HepG2 (cell line): ENCODE data around the gene GSKIP. TPM values are rescaled to one million over a fixed set of nuclear protein-coding genes. Genes with fewer than 3 reads are reported as not detected.

Source experiments
- ATAC-seq: fragments of 200-7000 bp; cut with Tn5 transposase; 3 replicates; pipeline ENCODE4 v1.9.1; 2020; ENCODE audit warnings: mild to moderate bottlenecking, moderate library complexity
- BruUV-seq: library from RNA; stranded (reverse); fragments of 400-500 nt; replicated peaks from 2 replicates; lab custom pipeline; 2021; lab: Mats Ljungman, UMichigan
- CTCF ChIA-PET: fragments of 300-600 bp; formaldehyde crosslinking; extraction: SDS; loops from one replicate; lab custom pipeline; 2021; ENCODE audit warnings: low total read pairs, inconsistent platforms, low intra/inter-chr PET ratio; lab: Yijun Ruan, JAX
- POLR2A ChIA-PET: fragments of 350-600 bp; sonication (Branson Sonifier 250); formaldehyde crosslinking; loops from one replicate; lab custom pipeline; 2020; ENCODE audit warnings: antibody characterized with exemption, inconsistent platforms; lab: Yijun Ruan, JAX
- DNase-seq: peaks from one replicate; pipeline ENCODE4 v3.0.0-alpha.2; 2015; ENCODE audit warnings: low spot score
- FAIRE-seq: peaks from 3 replicates; lab custom pipeline; 2011; peaks lifted over from hg19 to GRCh38; lab: Jason Lieb, UNC
- H2AFZ ChIP-seq: one replicate; pipeline ENCODE4 v1.6.1; 2011; ENCODE audit warnings: low read length, inconsistent platforms
- H3K27ac ChIP-seq: fragments of 300-600 bp; 3 replicates; pipeline ENCODE4 v1.8.0; 2011; ENCODE audit warnings: mixed run types, mild to moderate bottlenecking, mixed read lengths, low read length, inconsistent platforms; ENCODE audit not compliant: insufficient read depth; ENCODE audit errors: extremely low read length
- H3K27me3 ChIP-seq, 2 experiments: fragments of 200-600 bp in 1 of 2; 2 replicates in 1 of 2; 3 replicates in 1 of 2; pipeline versions ENCODE4 v1.6.0 to v1.8.0; 2011; ENCODE audit warnings: low read length in 2 of 2, mild to moderate bottlenecking in 2 of 2, moderate library complexity in 2 of 2, inconsistent platforms in 1 of 2; ENCODE audit not compliant: insufficient read depth in 2 of 2, control insufficient read depth in 1 of 2
- H3K36me3 ChIP-seq, 2 experiments: fragments of 200-600 bp in 1 of 2; replicated peaks in 1 of 2; 2 replicates in 1 of 2; 3 replicates in 1 of 2; pipeline versions ENCODE4 v1.5.1 to v1.8.0; 2011; ENCODE audit warnings: low read length in 2 of 2, inconsistent platforms in 1 of 2; ENCODE audit not compliant: insufficient read depth in 2 of 2, control insufficient read depth in 1 of 2
- H3K4me1 ChIP-seq: 2 replicates; pipeline ENCODE4 v1.5.1; 2012; ENCODE audit warnings: low read length, inconsistent platforms; ENCODE audit not compliant: insufficient read depth
- H3K4me2 ChIP-seq: 2 replicates; pipeline ENCODE4 v1.6.0; 2011; ENCODE audit warnings: low read depth, low read length, inconsistent platforms
- H3K4me3 ChIP-seq, 3 experiments: fragments of 200-600 bp in 1 of 3; sonication (generic), shearing (Covaris generic) in 1 of 3; replicated peaks in 1 of 3; 2 replicates each; pipeline ENCODE4 v1.5.1; 2011 to 2016; ENCODE audit warnings: low read length in 3 of 3, inconsistent platforms in 2 of 3, low read depth in 2 of 3, mild to moderate bottlenecking in 2 of 3, control low read depth in 1 of 3, mixed read lengths in 1 of 3; ENCODE audit not compliant: insufficient read depth in 1 of 3
- H3K79me2 ChIP-seq: one replicate; pipeline ENCODE4 v1.6.1; 2011; ENCODE audit warnings: low read length, inconsistent platforms; ENCODE audit not compliant: insufficient read depth
- H3K9ac ChIP-seq: 2 replicates; pipeline ENCODE4 v1.6.0; 2011; ENCODE audit warnings: mild to moderate bottlenecking, low read depth, low read length, inconsistent platforms; ENCODE audit not compliant: insufficient read depth
- H3K9me3 ChIP-seq: 2 replicates; pipeline ENCODE4 v1.5.1; 2012; ENCODE audit warnings: mild to moderate bottlenecking, low read length
- H4K20me1 ChIP-seq: 2 replicates; pipeline ENCODE4 v1.6.0; 2011; ENCODE audit warnings: inconsistent platforms, mild to moderate bottlenecking, low read length, moderate library complexity; ENCODE audit not compliant: insufficient read depth
- CAMTA2 ChIP-seq: sonication (generic); formaldehyde crosslinking; IDR thresholded peaks from 2 replicates; pipeline ENCODE4 v1.4.0; 2020; ENCODE audit warnings: mild to moderate bottlenecking, missing genetic modification reagents, borderline replicate concordance
- KDM2A ChIP-seq: sonication (generic); formaldehyde crosslinking; IDR thresholded peaks from 2 replicates; pipeline ENCODE4 v1.4.0; 2020; ENCODE audit warnings: low read depth, missing genetic modification reagents, borderline replicate concordance
- SATB2 ChIP-seq: sonication (generic); formaldehyde crosslinking; IDR thresholded peaks from 2 replicates; pipeline ENCODE4 v1.5.0; 2020; ENCODE audit warnings: missing genetic modification reagents
- TAF15 ChIP-seq: fragments of 200-400 bp; formaldehyde crosslinking; IDR thresholded peaks from one replicate; pipeline ENCODE4 v1.6.1; 2018; ENCODE audit warnings: mild to moderate bottlenecking, low read depth, low read length; ENCODE audit not compliant: poor library complexity, severe bottlenecking
- ZKSCAN8 ChIP-seq: IDR thresholded peaks from 2 replicates; pipeline ENCODE4 v1.6.1; 2016; ENCODE audit warnings: borderline replicate concordance, missing genetic modification reagents, missing compliant biosample characterization
- ZNF235 ChIP-seq: sonication (generic); formaldehyde crosslinking; IDR thresholded peaks from 2 replicates; pipeline ENCODE4 v1.8.1; 2023; ENCODE audit warnings: mild to moderate bottlenecking, missing genetic modification reagents, borderline replicate concordance
- ZNF33A ChIP-seq: sonication (generic); formaldehyde crosslinking; IDR thresholded peaks from 2 replicates; pipeline ENCODE4 v1.5.1; 2020; ENCODE audit warnings: missing genetic modification reagents, mild to moderate bottlenecking, moderate library complexity, borderline replicate concordance
- ZSCAN5A ChIP-seq: sonication (generic); formaldehyde crosslinking; IDR thresholded peaks from 2 replicates; pipeline ENCODE4 v1.8.0; 2022; ENCODE audit warnings: mild to moderate bottlenecking, missing genetic modification reagents, borderline replicate concordance
- WGBS: methylation state at CpG from one replicate; pipeline ENCODE4 v1.1.6; 2017; ENCODE audit warnings: low lambda C conversion rate; 5-methylcytosine and 5-hydroxymethylcytosine counted together
- in situ Hi-C: cut with HindIII; loops from 2 replicates; pipeline ENCODE4 v1.10.0; 2017; ENCODE audit warnings: low pct_unique_long_range_greater_than_20kb; ENCODE audit not compliant: extremely low pct_ligation_motif_present
- intact Hi-C: fragments of 100-400 bp; cut with micrococcal nuclease; formaldehyde crosslinking; loops from one replicate; pipeline ENCODE4 v1.10.0; 2022; ENCODE audit not compliant: unreplicated experiment
- polyA plus RNA-seq, 8 experiments: library from polyadenylated mRNA; depleted of rRNA in 3 of 8; stranded (reverse) in 7 of 8; unstranded in 1 of 8; fragments of >200 nt; fragmentation: Illumina TruSeq in 4 of 8; extraction: Trizol in 4 of 8; gene quantifications; 2 replicates each; pipeline versions ENCODE4 v1.2.1 to v1.2.3, GENCODE V29; 2011 to 2016; ENCODE audit warnings: low read depth in 4 of 8, missing spikeins in 1 of 8, mixed read lengths in 1 of 8; ENCODE audit not compliant: insufficient read depth in 1 of 8
- total RNA-seq, 5 experiments: library from RNA; depleted of rRNA; stranded (reverse); fragments of >200 nt; fragmentation: Illumina TruSeq; extraction: Trizol; gene quantifications; 2 replicates each; pipeline ENCODE4 v1.2.3, GENCODE V29; 2016; ENCODE audit warnings: low read depth in 1 of 5
- TF ChIP-seq, protein P1 (sequence below): sonication (generic); formaldehyde crosslinking; IDR thresholded peaks from 2 replicates; pipeline ENCODE4 v1.8.1; 2022; ENCODE audit warnings: low read depth, mild to moderate bottlenecking, missing genetic modification reagents

Gene GSKIP
- total and polyA plus RNA-seq, 2 of the 13 experiments (the other 11 are each of a cell fraction or from before 2014, with no cell fraction given), result 12.5 to 27.3 TPM

- Histone ChIP-seq H3K4me1 (no peaks in the 10 kb centered on the region), H3K79me2 (no peaks in the 10 kb centered on the region), H3K9me3 (no peaks in the 10 kb centered on the region), H3K4me2 (no peak overlapping the region), H3K27me3 (no peaks in the 10 kb centered on the region), H3K4me3 (no peak overlapping the region), H3K9ac (no peak overlapping the region), H3K36me3 (peaks cover 2 to 35% of the 10 kb centered on the region in 2 experiments; a peak in 2 of 5 replicates), H2AFZ (no peak overlapping the region), H3K27ac (no peak overlapping the region), H4K20me1 (no peaks in the 10 kb centered on the region)
- intact Hi-C loops (no loop called here), in situ Hi-C loops (no loop called here)
- ATAC-seq (no peak), DNase-seq (no peak), FAIRE-seq (no peak)
- WGBS, result 79% methylated on average over 1 of the region's 1 CpG
- ChIA-PET CTCF (no interaction called here), POLR2A (no interaction called here)
- no TSS peak for BruUV-seq
- TF ChIP-seq TAF15, result no peak
- TF ChIP-seq CAMTA2 (CRISPR knock-in tag), result no peak
- TF ChIP-seq ZKSCAN8 (CRISPR knock-in tag), result no peak
- TF ChIP-seq ZNF33A (CRISPR knock-in tag), result no peak
- TF ChIP-seq ZSCAN5A, result no peak
- TF ChIP-seq, protein P1, sequence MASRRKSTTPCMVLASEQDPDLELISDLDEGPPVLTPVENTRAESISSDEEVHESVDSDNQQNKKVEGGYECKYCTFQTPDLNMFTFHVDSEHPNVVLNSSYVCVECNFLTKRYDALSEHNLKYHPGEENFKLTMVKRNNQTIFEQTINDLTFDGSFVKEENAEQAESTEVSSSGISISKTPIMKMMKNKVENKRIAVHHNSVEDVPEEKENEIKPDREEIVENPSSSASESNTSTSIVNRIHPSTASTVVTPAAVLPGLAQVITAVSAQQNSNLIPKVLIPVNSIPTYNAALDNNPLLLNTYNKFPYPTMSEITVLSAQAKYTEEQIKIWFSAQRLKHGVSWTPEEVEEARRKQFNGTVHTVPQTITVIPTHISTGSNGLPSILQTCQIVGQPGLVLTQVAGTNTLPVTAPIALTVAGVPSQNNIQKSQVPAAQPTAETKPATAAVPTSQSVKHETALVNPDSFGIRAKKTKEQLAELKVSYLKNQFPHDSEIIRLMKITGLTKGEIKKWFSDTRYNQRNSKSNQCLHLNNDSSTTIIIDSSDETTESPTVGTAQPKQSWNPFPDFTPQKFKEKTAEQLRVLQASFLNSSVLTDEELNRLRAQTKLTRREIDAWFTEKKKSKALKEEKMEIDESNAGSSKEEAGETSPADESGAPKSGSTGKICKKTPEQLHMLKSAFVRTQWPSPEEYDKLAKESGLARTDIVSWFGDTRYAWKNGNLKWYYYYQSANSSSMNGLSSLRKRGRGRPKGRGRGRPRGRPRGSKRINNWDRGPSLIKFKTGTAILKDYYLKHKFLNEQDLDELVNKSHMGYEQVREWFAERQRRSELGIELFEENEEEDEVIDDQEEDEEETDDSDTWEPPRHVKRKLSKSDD (CRISPR knock-in tag), result no peak
- no peak for TF ChIP-seq ZNF235
- no peak for TF ChIP-seq SATB2
- no peak for TF ChIP-seq KDM2A (CRISPR knock-in tag)
These were observed 21.4 kb downstream of the GSKIP start for GRCh38 chr14:96384740-96385139.
